GM21576 (cell line): ENCODE measurements around the gene KRT82.
"Not testable (repeated sequence)": the region's sequence is repeated elsewhere in the genome, so short reads cannot be mapped to it uniquely, and the experiment has no call there.

Experiments used
- ATAC-seq: cut with Tn5 transposase; IDR thresholded peaks from one replicate; pipeline ENCODE4 v1.9.1; 2021; ENCODE audit warnings: mild to moderate bottlenecking, moderate library complexity; ENCODE audit not compliant: unreplicated experiment

The KRT82 gene

GRCh38 chr12:52346593-52346992 lies 59.5 kb downstream of the KRT82 start:
- ATAC-seq: no peak

- not testable (repeated sequence) for ATAC-seq
Measured at GRCh38 chr12:52345041-52345440, 61.1 kb downstream of the KRT82 start.

GRCh38 chr12:52344111-52344510 lies 62.0 kb downstream of the KRT82 start:
- no peak for ATAC-seq
